ENCODE results near the gene PNPLA1.

The PNPLA1 gene

DNA sequence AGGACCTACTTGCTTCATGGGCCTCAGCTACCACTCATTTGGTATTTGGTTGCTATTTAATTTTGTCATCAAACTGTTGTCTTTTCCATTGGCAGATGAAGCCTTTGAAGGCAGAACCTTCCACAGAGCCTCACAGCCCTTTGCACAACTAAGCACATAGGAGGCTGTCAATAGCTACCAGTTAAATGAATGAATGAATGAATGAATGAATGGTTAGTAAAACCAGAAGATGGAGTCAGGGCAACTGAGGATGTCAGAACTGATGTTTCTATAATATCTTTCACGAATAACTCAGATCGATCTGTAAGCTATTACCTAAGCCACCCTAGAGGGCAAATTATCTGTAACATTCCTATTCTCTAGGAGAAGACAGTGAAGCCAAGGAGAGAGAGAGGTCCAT, 47.8 kb downstream of the PNPLA1 start:
- no peak for DNase-seq

DNA sequence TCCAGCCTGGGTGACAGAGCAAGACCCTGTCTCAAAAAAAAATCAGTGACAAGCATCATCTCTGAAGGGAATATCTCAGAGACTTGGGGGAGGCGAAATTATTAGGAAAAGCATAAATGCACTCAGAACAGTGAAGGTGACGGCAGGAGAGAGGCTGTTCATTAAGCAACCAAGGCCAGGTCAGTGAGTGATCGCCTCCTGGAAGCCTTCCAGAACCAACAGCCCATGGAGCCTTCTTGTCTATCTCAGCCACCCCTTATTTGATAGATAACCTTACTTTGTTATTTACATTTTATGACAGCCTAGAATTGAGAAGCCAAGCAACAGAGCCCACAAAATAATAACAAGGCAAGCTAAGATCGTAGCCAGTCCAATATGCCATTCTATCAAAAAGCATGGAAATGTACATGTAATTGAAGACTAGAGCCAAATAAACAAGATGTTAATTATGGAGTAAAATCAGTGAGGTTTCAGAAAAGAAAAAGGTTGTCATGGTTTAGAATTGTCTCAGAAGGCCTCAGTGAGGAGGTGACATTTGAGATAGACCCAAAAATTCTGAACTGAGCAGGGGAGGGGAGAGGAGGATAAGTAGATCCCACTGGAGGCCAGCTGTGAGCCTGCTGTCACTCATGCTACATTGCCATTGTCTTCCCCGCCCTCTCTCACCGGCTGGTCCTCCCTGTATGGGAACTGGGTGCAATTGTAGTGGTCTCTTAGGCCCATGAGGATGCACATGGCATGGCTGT, 49.0 kb downstream of the PNPLA1 start:
- DNase-seq: no peak

DNA sequence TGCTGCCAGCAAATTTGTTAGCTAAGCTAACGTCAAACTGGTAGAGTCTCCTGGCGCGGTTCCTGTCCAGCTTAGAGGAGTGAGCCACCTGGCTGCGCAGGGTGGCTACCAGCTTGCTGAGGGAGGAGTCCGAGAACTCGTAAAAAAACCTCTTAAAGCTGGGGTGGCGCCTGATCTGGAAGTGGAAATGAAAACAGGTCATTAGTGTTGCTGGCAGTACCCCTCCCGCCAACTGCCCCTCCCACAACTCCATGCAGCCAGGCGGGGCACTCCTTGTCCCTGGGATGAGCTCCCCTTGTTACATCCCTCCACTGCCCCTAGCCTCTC, 49.5 kb downstream of the PNPLA1 start:
- DNase-seq: no peak

DNA sequence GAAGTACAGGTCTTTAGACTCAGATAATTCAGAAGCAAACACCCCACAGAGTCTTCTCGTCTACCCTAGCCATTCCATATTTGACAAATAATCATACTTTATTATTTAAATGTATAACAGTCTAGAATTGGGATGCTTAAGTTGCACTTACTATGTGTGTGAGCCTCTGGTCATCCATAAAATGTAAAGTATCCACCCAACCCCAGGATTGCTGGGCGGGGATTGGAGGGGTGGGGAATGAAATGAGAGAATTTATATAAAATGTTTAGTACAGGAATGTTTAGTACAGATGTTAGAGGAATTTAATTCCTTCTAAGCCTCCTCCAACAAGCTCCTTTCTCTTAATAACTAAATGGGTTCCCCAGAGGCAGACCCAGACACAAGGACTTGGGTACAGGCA, 50.0 kb downstream of the PNPLA1 start:
- no peak for DNase-seq

DNA sequence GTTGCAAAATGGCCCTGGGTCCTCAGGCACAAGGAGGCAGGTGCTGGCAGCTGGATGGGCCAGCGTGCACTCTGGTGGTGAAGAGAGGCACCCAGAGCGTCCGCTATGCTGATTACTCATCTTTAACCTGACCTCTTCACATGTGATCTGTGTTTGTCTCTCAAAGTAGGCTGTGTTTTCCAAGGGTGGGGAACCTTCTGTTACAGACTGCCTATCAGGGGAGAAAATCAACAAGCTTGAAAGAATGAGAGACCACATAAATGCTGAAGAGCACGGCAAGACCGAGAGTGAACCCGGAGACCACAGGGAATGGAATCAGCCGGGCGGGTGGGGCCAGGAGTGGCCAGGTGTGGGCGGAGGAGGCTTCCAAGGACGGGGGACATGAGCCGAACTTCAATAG, 50.6 kb downstream of the PNPLA1 start:
- no peak for DNase-seq

DNA sequence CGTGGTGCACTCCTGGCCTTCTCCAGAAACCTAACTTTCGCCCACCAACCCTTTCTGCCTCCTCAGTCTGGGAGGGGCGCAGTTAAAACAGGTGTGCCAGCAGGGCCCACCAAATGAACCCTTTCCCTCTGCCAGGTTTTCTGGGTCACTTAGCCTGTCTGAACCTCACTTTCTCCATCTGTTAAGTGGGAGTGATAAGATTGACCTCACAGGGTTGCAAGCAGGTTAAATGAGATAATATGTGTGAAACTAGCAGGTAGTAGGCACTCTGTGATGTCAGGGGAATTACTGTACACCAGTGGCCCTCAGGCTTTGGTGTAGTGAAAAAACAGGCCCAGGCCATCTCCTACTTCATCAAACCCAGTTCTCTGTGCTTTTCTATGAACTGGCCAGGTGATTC, 52.7 kb downstream of the PNPLA1 start:
- DNase-seq: no peak

DNA sequence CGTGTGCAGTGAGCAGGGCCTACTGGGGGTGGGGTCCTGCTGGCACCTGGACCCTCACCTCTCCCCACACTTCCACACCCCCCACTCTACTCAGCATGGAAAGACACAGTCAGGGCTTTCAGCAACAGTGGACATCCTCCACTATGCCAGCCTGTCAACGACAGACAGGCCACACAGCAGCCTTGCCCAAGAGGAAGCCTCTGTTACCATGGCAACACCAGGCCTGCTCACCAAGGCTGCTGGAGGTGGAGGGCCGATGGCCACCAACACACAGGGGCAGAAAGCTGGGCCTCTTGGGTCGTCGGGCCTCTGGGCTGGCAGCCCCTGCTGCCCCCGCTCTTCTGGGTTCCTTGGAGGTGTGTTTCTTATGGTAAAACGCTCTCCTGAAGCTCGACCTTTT, 53.2 kb downstream of the PNPLA1 start:
- no peak for DNase-seq

DNA sequence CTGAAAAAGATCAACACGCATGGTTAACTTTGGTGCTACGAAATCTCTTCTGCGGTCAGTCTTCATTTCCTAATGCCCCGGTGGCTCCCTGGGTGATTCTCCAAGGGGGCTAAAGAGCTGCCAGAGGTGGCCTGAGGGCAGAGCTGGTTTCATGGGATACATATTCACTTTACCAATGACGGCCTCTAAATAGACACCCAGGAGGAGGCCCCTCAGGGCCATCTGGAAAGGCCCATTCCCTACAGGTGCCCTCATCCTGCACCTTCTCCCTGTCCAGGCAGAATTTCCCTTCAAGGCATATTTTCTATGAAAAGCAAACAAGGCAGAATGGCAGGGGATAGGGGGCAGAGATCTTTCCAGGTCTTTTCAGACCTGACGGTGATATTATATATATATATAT, 54.3 kb downstream of the PNPLA1 start:
- no peak for DNase-seq

DNA sequence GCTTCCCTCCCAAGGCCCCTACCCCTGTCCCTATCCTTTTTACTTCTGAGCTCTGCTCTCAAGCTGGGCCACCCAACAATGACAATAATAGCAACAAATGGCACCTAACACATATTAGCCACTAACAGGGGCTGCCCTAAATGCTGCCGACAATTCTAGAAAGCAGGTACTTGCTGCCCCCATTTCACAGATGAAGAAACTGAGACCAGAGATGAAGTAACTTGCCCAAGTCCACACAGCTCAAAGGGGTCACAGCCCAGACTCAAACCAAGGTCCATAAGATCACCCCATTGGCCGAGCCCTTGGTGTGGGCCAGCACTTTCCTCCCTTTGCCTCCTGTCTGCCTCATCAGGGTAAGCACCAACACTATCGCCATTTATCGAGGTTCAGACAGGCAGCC, 54.9 kb downstream of the PNPLA1 start:
- no peak for DNase-seq

DNA sequence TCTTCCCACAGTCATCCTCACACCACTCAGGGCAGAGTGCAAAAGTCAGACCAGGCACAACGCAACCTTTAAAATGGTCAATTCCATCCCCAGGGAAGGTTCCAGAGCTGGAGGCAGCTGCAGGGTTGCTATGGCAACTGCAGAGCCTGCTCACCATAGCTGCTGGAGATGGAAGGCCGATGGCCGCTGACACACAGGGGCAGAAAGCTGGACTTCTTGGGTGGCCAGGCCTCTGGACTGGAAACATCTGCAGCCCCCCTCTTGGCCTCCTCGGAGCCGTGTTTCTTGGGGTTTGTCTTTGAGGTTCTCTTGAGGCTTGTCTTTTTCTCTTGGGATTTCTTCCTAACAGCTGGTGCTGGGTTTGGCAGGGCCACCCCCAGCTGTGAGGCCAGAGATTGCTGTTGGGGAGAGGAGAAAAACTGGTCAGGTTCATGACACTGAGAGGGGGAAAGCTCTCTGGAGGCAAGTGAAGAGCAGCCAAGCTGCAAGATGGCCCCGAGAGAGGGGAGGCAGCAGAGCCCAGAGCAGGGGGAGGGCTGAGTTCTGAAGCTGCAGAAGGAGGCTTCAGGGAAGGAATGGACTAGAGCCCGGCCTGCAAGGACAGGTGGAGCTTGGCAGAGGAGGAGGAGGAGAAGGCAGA, 56.6 kb downstream of the PNPLA1 start:
- peak in 3 of 14 donors; percentile 12 to 21 (median 17) for DNase-seq

DNA sequence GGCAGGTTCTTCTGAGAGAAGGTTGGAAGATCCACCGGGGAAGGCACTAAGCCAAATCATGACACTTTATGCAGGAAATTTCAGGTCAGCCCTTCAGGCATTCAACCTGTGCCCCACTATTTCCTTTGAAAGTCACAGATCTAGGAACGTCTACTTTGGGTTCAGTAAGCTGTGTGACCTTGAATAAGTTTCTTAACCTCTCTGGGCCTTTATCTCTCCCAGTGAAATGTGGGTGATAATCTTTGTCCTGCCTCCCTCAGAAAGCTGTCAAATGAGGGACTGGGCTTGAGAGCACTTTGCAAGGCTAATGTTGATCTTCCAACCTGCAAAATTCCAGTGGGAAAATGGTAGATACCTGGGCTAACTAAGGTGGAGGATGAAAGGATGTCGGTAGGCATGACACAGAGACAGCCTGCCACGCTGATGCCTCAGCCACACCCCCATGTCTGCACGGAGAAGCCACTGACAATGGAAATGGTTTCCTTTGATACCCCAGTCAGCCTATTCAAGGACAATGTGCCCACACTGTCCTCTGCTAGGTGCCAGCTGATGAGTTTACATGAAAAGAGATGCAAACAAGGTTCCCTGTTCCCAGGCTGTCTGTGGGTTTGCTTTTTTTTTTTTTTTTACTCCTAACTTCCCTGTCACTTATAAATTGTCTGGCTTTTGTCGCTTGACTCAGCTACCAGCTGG, 57.5 kb downstream of the PNPLA1 start:
- no peak for DNase-seq

DNA sequence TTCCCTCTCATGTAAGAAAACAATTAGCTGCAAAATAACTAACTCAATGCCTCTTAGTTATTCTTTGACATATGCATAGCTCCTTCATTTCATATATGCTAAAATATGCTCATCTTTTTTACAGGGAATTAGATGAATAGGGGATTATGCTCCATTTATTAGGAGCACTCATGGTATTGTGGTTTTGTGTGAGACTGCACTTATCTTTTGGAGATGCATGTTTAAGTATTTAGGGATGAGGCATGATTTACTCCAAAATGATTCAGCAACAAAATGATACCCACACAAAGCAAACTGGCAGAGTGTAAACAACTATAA, 58.0 kb downstream of the PNPLA1 start:
- no peak for DNase-seq

DNA sequence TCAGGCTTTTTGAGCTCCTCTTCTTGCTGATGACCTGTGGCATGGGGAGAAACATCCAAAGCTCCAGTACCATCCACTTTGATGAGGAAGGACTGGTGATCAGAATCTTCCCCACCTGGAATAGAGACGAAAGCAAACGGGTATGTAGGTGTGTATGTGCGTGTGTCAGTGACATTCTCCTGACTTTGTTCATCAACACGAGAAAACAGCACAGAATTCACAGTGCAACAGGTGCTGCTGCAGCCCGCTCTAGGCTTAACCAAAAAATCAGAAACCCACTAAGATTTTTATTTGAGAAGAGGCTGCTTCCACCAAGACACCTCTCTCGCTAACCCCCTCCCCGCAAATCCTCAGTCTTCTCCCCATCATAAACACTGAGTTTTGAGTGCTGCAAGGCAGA, 58.7 kb downstream of the PNPLA1 start:
- DNase-seq: no peak

DNA sequence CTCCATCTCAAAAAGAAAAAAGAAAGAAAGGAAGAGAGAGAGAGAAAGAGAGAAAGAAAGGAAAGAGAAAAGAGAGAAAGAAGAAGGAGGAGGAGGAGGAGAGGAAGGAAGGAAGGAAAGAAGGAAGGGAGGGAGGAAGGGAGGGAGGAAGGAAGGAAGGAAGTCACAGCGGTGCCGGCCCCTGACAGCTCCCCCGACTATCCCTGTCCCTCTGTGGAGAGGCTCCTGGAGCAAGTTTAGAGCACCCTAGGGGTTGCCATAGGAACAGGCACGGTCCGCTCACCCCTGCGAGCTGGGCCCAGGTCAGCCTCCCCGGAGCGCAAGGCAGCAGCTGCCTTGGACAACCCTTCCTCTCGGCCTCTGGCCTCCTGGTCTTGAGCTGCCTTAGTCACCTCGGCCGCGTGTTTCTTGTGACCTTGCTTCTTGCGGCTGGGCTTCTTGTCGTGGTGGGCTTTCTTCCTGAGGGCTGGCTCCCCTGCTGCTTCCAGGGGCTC, 60.0 kb downstream of the PNPLA1 start:
- no peak for DNase-seq

DNA sequence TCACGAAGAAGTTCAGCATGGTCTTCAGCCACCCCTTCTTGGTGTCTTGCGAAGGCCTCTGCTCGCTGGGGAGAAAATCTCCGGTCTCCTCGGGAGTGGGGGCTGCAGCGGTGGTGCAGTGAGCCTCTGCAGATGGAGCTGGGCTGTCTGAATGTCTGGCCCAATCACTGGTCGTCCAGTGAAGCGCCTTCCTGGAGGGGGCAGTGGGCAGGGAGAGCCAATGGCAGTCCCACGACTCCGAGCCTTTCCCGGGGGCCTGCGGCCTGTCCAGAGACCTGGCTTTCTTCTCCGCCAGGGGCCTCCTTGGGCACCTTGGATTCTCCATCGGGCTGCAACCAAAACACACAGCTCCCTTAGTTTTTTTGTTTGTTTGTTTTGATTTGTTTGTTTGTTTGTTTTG, 60.5 kb downstream of the PNPLA1 start:
- no peak for DNase-seq

DNA sequence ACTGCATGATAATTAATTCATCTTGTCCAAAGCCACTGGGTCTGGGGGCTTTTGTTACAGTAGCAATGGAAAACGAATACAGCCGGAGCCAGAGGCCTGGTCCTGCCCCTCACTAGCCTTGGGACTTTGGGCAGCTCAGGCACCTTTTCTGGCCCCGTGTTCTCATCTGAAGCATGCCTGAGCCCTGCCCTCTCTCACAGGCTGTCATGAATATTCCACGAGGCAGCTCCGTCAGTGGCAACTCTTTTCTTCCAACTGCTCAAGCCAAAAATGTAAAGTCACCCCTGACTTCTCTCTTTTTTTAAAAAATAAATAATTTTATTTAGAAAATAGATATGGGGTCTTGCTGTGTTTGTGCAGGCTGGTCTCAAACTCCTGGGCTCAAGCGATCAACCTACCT, 61.5 kb downstream of the PNPLA1 start:
- no peak for DNase-seq

DNA sequence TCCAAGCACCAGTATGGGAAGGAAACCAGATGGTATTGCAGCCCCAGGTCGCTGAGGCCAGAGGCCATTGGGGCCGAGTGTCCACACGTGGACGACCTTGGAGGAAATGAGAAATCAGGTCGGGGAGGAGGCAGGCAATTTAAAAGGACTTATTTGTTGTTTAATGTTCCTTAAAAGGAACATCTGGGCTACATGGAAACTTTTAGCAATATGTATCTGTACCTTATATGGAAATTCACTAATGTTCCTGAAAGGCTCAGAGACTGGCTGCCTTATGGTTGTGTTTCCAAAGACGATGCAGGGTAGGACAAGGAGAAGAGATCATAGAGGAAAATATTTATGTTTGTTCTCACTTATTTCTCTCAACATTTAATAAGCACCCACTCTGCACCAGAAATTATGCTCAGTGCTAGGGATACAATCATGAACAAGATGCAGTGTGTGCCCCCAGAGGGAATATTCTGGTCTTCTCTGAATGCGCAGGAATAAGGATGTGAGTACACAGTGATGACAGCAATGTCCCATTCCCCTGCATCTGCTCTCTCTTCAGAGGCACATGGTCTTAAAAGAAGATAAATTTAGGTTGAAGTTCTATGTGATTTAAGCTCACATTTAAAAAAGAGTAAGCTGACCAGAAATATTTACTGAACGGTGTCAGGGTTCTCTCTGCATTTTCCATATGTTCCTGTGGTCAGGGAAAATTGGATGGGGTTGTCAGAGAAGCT, 63.5 kb downstream of the PNPLA1 start:
- DNase-seq: no peak

DNA sequence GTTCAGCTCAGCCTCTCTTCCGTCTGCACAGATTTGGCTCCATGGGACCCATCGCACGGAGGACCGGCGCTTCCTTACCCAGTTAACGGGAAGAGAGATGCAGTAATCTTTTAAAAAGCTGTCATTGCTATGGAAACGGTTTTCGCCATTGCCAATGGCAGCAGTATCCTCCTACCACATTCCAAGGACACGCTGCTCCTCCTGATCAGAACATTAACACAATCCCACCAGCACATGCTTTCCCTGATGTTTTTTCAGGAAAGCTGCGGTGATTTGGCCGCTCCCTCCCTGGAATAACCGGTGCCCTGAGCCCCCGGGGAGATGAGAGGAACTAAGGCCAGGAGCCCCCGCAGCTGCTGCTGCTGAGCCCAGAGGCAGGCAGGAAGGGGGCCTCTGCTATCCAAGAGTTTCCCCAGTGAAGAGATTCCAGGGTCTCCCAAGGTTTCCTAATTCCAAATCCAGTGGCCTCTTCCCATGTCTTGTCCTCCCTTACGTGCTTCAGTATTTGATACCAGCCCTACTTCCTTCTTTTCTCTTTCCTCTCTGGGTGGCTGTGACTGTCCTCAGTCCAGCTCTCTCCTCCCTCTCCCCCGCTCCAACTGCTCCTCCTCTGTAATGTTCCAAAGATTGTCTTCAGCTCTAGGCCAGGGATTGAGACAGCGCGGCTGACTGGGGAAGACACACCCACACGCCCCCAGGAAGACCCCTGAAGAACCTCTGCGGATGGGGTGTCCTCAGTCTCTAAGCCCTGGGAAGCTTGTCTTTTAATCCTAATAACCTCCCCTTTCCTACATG, 64.3 kb downstream of the PNPLA1 start:
- no peak for DNase-seq

DNA sequence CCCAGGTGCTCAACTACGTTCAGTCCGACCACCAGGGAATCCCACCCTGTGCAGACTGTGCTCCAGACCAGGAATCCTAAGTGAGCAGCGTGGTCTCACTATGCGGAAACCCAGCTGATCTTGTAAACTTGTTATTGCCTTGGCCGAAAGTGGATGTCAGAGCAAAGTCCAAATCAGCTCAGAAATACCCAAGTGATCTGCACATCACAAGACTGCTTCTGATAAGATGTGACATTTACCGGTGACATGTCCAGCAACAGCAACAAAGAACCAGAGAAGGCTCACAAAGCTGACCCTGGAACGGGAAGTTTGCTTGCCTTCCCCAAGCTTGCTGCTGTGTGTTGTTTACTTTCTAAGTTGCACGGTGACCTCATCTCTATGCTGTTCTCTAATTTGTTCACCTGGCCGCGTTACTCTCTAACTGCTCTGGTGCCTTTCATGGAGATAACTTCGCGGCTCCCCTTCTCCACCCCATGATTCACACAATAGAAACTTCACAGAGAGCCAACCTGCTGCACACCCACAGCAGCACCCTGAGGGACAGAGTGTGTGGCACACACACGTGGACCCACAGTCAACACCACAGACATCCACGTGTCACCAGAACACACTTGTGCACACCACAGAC, 65.1 kb downstream of the PNPLA1 start:
- DNase-seq: no peak

DNA sequence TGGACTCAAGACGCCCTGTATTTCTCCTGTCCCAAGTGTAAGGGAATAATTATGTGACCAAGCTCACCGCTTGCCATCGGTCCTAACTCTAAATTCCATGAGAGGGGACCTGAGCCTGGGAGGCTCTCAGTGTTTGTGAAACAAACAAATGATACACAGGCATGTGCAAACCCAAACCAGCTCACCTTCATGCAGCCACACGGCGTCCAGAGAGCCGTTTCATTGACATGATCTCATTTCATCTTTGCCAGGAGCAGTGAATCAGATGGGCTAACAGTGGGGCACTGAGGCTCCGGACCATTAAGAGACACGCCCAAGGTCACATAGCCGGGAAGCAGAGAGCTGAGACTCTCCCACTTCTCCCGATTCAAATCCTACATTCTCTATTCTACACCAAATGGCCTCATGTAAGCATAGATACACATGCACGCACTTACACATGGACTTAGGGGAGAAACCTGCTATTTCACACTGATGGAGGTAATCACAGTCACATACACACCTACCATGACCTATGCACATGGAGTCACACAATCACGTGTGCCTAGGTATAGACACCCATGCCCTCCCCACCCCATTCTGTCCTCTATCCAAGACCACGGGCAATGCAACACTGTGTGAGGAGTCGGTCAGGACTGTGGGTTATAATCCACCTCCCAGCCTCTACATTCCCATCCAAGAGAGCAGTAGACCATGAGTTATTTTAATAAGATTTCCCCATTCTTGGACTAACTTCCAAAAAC, 65.8 kb downstream of the PNPLA1 start:
- no peak for DNase-seq

DNA sequence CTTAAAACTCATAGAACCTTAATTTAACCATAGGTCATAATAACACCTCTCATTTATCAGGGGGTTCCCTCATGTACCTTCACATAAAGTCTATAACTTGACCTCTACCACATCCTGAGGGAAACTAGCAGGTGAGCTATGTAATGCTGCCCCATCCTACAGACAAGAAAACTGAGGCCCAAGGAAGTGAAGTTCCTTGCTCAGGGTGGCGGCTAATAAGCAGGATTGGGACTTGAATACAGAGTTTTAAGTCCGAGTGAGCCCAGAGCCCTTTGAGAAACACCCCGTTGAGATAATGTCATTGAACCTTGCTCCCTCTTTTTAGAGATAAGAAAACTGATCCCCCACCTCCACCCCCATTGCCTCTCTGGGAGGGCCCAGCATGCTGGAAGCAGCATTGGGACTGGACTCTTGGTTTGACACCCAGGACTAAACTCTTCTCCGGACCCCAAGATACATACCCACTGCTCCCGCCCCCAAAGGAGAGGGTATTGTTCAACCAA, 66.4 kb downstream of the PNPLA1 start:
- DNase-seq: no peak

All from C1 segment of cervical spinal cord (tissue), 14 donors.